ENCODE measurements around the gene NUPR2.
"Not testable (repeated sequence)": the region's sequence is repeated elsewhere in the genome, so short reads cannot be mapped to it uniquely, and the experiment has no call there.

NUPR2 gene

DNA sequence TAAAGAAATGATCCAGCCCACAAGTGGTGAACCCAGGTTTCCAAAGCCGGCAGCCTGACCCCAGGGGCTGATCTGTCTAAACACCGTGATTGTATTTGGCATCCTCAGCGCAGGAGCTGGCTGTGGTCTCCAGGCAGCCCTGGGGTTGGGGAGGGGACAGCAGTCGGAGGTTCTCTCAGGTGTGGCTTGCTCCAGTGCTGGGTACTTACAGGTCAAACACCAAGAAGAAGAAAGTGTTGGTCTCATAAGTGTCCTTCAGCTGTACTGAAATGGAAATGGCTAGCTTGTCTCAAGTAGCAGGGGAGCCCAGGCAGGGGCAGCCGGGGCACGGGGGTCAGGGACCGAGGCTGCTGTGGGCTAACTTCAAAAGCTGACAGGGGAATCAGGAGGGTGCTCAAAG, 29.5 kb downstream of the NUPR2 start:
- Histone ChIP-seq H2BK5ac (ENCODE audit: low read depth, low read length, poor library complexity, severe bottlenecking) (no peak overlapping the region), H3K4me1 (ENCODE audit: control insufficient read depth, insufficient read depth, low read depth, low read length) (peaks cover 3% of the 10 kb centered on the region), H3K4ac (ENCODE audit: low read depth in 1 of 2, low read length in 2 of 2) (no peak overlapping the region), H4K8ac (ENCODE audit: low read length) (no peak overlapping the region), H4K91ac (ENCODE audit: low read length) (no peak overlapping the region), H3K23ac (ENCODE audit: low read length in 2 of 2) (no peak overlapping the region), H3K9me3 (ENCODE audit: control insufficient read depth, low read length) (no peaks in the 10 kb centered on the region), H3K27me3 (ENCODE audit: control insufficient read depth in 1 of 2, insufficient read depth in 1 of 2, low read length in 2 of 2) (no peaks in the 10 kb centered on the region), H2BK12ac (ENCODE audit: low read length in 2 of 2) (no peak overlapping the region), H3K9ac (ENCODE audit: low read length) (no peak overlapping the region), H2BK15ac (ENCODE audit: low read depth, poor library complexity, severe bottlenecking) (no peak overlapping the region), H2AFZ (ENCODE audit: low read depth, low read length) (no peak overlapping the region), H2BK120ac (ENCODE audit: low read depth, low read length) (no peak overlapping the region), H3K14ac (ENCODE audit: low read length in 2 of 2) (no peak overlapping the region), H3K4me3 (ENCODE audit: insufficient read depth in 1 of 2, low read depth in 1 of 2, low read length in 2 of 2) (no peak overlapping the region), H3K4me2 (ENCODE audit: low read length, poor library complexity, severe bottlenecking) (no peak overlapping the region), H2AK5ac (ENCODE audit: low read length, severe bottlenecking) (no peak overlapping the region), H3K79me1 (replicated peaks; ENCODE audit: low read length, poor library complexity, severe bottlenecking) (peaks cover 1% of the 10 kb centered on the region), H3K36me3 (ENCODE audit: control insufficient read depth in 1 of 2, insufficient read depth in 2 of 2, low read depth in 1 of 2, low read length in 2 of 2) (peaks cover 38 to 61% of the 10 kb centered on the region in 2 experiments), H3K18ac (ENCODE audit: low read depth in 1 of 2, low read length in 2 of 2) (no peak overlapping the region), H3K27ac (ENCODE audit: low read length, poor library complexity, severe bottlenecking) (no peak overlapping the region)
- WGBS: 97% methylated on average over 7 of the region's 7 CpGs
- no peak for DNase-seq

DNA sequence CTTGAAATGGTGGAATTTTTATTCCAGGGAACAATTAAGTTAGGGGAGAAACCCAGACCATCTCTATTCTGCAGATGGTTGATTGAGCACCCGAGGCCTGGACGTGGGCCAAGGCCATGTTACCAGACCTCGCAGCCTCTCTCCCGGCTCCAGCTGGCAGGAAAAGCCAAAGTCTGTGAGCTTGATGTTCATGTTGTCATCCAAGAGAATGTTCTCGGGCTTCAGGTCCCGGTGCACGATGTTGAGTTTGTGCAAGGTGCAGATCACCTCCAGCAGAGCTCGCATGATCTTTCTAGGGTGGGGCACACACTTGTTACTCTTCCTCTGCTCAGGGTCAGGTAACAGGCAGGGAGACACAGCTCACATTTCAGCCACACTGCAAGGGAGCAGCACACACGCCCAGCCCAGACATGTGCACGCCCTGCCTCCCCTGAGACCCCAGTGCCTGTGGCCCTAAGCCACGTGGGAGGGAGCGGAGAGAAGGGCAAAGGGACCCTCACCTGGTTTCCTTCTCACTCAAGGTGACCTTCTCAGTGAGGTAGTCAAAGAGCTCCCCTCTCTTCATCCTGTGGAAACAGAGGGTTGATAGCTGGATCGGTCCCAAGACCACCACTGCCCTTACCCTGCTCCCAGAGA, 32.9 kb downstream of the NUPR2 start:
- no peak overlapping the region for H2BK12ac ChIP-seq (ENCODE audit: low read length in 2 of 2)
- H3K4ac ChIP-seq (ENCODE audit: low read depth in 1 of 2, low read length in 2 of 2): no peak overlapping the region
- 96% methylated on average over 12 of the region's 13 CpGs for WGBS
- H3K4me3 ChIP-seq (ENCODE audit: insufficient read depth in 1 of 2, low read depth in 1 of 2, low read length in 2 of 2): no peak overlapping the region
- no peak overlapping the region for H3K14ac ChIP-seq (ENCODE audit: low read length in 2 of 2)
- H3K4me1 ChIP-seq (ENCODE audit: control insufficient read depth, insufficient read depth, low read depth, low read length): peaks cover 3% of the 10 kb centered on the region
- H3K23ac ChIP-seq (ENCODE audit: low read length in 2 of 2): no peak overlapping the region
- no peak for DNase-seq
- H3K9me3 ChIP-seq (ENCODE audit: control insufficient read depth, low read length): no peaks in the 10 kb centered on the region
- H2AK5ac ChIP-seq (ENCODE audit: low read length, severe bottlenecking): no peak overlapping the region
- no peak overlapping the region for H3K27ac ChIP-seq (ENCODE audit: low read length, poor library complexity, severe bottlenecking)
- H3K36me3 ChIP-seq (ENCODE audit: control insufficient read depth in 1 of 2, insufficient read depth in 2 of 2, low read depth in 1 of 2, low read length in 2 of 2): peaks cover 62 to 74% of the 10 kb centered on the region in 2 experiments
- H2AFZ ChIP-seq (ENCODE audit: low read depth, low read length): no peak overlapping the region
- H2BK15ac ChIP-seq (ENCODE audit: low read depth, poor library complexity, severe bottlenecking): no peak overlapping the region
- no peak overlapping the region for H2BK5ac ChIP-seq (ENCODE audit: low read depth, low read length, poor library complexity, severe bottlenecking)
- no peaks in the 10 kb centered on the region for H3K79me1 ChIP-seq (replicated peaks; ENCODE audit: low read length, poor library complexity, severe bottlenecking)
- no peak overlapping the region for H2BK120ac ChIP-seq (ENCODE audit: low read depth, low read length)
- H3K27me3 ChIP-seq (ENCODE audit: control insufficient read depth in 1 of 2, insufficient read depth in 1 of 2, low read length in 2 of 2): no peaks in the 10 kb centered on the region
- H3K4me2 ChIP-seq (ENCODE audit: low read length, poor library complexity, severe bottlenecking): no peak overlapping the region
- no peak overlapping the region for H3K18ac ChIP-seq (ENCODE audit: low read depth in 1 of 2, low read length in 2 of 2)
- no peak overlapping the region for H4K8ac ChIP-seq (ENCODE audit: low read length)
- H4K91ac ChIP-seq (ENCODE audit: low read length): no peak overlapping the region
- H3K9ac ChIP-seq (ENCODE audit: low read length): no peak overlapping the region

DNA sequence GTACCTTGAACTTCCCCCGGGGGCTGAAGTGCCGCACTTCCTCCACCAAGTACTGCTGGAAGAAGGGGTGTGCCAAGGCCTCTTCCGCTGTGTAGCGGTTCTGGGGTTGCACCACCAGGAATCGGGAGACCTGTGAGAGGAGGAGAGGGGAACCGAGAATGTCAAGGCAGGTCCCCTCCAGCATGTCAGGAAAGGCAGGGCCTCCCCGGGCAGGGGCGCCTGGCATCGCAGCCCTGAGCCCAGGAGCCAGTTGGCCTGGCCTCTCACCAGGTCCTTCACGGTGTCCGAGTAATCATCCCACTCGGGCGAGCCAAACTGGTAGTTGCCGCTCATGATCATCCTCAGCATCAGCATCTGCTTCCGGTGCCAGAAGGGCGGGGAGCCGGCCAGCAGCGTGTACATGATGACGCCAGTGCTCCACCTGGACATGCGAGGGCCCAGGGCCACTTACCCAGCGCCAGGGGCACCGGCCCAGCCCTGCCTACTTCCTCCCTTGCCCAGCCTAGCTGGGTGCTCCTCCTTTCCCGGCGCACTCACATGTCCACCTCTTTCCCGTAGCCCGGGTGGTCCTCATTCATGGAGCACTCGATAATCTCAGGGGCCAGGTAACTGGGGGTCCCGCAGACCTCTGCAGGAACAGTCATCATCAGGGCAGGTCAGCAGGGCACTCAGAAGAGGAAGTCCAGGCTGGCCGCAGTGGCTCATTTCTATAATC, 34.4 kb downstream of the NUPR2 start:
- Histone ChIP-seq H3K79me1 (replicated peaks; ENCODE audit: low read length, poor library complexity, severe bottlenecking) (peaks cover 3% of the 10 kb centered on the region), H3K4me2 (ENCODE audit: low read length, poor library complexity, severe bottlenecking) (no peak overlapping the region), H3K27me3 (ENCODE audit: control insufficient read depth in 1 of 2, insufficient read depth in 1 of 2, low read length in 2 of 2) (no peaks in the 10 kb centered on the region), H3K4ac (ENCODE audit: low read depth in 1 of 2, low read length in 2 of 2) (no peak overlapping the region), H3K27ac (ENCODE audit: low read length, poor library complexity, severe bottlenecking) (no peak overlapping the region), H4K91ac (ENCODE audit: low read length) (no peak overlapping the region), H2BK5ac (ENCODE audit: low read depth, low read length, poor library complexity, severe bottlenecking) (no peak overlapping the region), H3K36me3 (ENCODE audit: control insufficient read depth in 1 of 2, insufficient read depth in 2 of 2, low read depth in 1 of 2, low read length in 2 of 2) (peaks cover 67 to 77% of the 10 kb centered on the region in 2 experiments), H3K9me3 (ENCODE audit: control insufficient read depth, low read length) (no peaks in the 10 kb centered on the region), H4K8ac (ENCODE audit: low read length) (no peak overlapping the region), H2BK15ac (ENCODE audit: low read depth, poor library complexity, severe bottlenecking) (no peak overlapping the region), H3K23ac (ENCODE audit: low read length in 2 of 2) (no peak overlapping the region), H2AK5ac (ENCODE audit: low read length, severe bottlenecking) (no peak overlapping the region), H2BK12ac (ENCODE audit: low read length in 2 of 2) (no peak overlapping the region), H3K4me3 (ENCODE audit: insufficient read depth in 1 of 2, low read depth in 1 of 2, low read length in 2 of 2) (no peak overlapping the region), H3K4me1 (ENCODE audit: control insufficient read depth, insufficient read depth, low read depth, low read length) (no peaks in the 10 kb centered on the region), H3K9ac (ENCODE audit: low read length) (no peak overlapping the region), H3K14ac (ENCODE audit: low read length in 2 of 2) (no peak overlapping the region), H2AFZ (ENCODE audit: low read depth, low read length) (no peak overlapping the region), H2BK120ac (ENCODE audit: low read depth, low read length) (no peak overlapping the region), H3K18ac (ENCODE audit: low read depth in 1 of 2, low read length in 2 of 2) (no peak overlapping the region)
- WGBS: 97% methylated on average over 28 of the region's 29 CpGs
- no peak for DNase-seq

DNA sequence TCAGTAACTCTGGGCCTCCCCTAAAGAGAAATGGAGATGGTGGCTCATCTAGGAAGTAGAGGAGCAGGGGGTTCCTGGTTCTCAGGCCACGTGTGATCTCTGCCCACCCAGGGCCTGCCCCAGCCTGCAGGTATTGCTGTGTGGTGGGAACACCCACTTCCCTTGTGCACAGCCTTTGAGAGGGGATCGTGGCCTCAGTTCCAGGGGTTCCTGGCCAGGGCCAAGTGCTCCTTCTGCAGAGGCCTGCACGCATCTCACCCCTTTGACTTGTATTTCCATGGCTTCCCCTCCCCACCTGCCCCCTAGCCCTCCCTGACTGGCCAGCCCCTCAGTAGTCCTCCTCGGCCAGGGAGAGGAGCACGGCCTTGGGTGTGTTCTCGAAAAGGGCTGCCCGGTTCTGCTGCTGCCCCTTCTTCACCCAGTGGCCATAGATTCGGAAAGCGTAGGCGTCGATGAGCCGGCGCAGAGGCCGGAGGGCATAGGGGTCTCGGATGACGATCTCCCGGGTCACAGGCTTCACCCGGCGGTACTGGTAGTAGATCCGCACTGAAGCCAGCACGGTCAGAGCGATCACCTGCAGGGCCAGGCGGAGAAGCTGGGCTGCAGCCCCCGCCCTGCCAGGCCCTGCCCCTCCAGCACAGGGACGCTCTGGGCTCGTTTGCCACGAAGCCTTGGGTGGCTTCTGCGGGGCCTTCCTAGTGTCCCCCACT, 35.3 kb downstream of the NUPR2 start:
- H2BK5ac ChIP-seq (ENCODE audit: low read depth, low read length, poor library complexity, severe bottlenecking); H3K4ac ChIP-seq (ENCODE audit: low read depth in 1 of 2, low read length in 2 of 2); H4K91ac ChIP-seq (ENCODE audit: low read length); H2AK5ac ChIP-seq (ENCODE audit: low read length, severe bottlenecking); H3K9ac ChIP-seq (ENCODE audit: low read length); H3K9me3 ChIP-seq (ENCODE audit: control insufficient read depth, low read length); H2BK12ac ChIP-seq (ENCODE audit: low read length in 2 of 2); H3K4me1 ChIP-seq (ENCODE audit: control insufficient read depth, insufficient read depth, low read depth, low read length); H3K27me3 ChIP-seq (ENCODE audit: control insufficient read depth in 1 of 2, insufficient read depth in 1 of 2, low read length in 2 of 2); H2BK15ac ChIP-seq (ENCODE audit: low read depth, poor library complexity, severe bottlenecking); H4K8ac ChIP-seq (ENCODE audit: low read length); H3K4me3 ChIP-seq (ENCODE audit: insufficient read depth in 1 of 2, low read depth in 1 of 2, low read length in 2 of 2); H2BK120ac ChIP-seq (ENCODE audit: low read depth, low read length); H3K14ac ChIP-seq (ENCODE audit: low read length in 2 of 2); H3K79me1 ChIP-seq (replicated peaks; ENCODE audit: low read length, poor library complexity, severe bottlenecking); H3K23ac ChIP-seq (ENCODE audit: low read length in 2 of 2); H3K18ac ChIP-seq (ENCODE audit: low read depth in 1 of 2, low read length in 2 of 2); H2AFZ ChIP-seq (ENCODE audit: low read depth, low read length); H3K27ac ChIP-seq (ENCODE audit: low read length, poor library complexity, severe bottlenecking); DNase-seq; H3K4me2 ChIP-seq (ENCODE audit: low read length, poor library complexity, severe bottlenecking): not testable (repeated sequence)
- WGBS: 97% methylated on average over 24 of the region's 28 CpGs
- H3K36me3 ChIP-seq (ENCODE audit: control insufficient read depth in 1 of 2, insufficient read depth in 2 of 2, low read depth in 1 of 2, low read length in 2 of 2): peaks cover 65 to 74% of the 10 kb centered on the region in 2 experiments

Measured in mesenchymal stem cell (in vitro differentiated cells and primary cell).